GM23338 (cell line): Measurements from ENCODE around the gene ZNF638. TPM values are rescaled to one million over a fixed set of nuclear protein-coding genes. Genes with fewer than 3 reads are reported as not detected.

Experiments used
- ATAC-seq: fragments of 200-7000 bp; cut with Tn5 transposase; 3 replicates; pipeline ENCODE4 v1.9.1; 2020
- DNase-seq: peaks from one replicate; pipeline ENCODE4 v3.0.0-alpha.2; 2015; ENCODE audit warnings: low spot score
- H2AFZ ChIP-seq: fragments of 200-600 bp; sonication (generic); 2 replicates; pipeline ENCODE4 v1.8.0; 2016; ENCODE audit warnings: antibody characterized with exemption, mild to moderate bottlenecking, moderate library complexity
- H3F3A ChIP-seq: fragments of 200-600 bp; sonication (generic); replicated peaks from 2 replicates; pipeline ENCODE4 v1.8.0; 2017; ENCODE audit warnings: antibody characterized with exemption, mixed run types, low read depth
- H3K27ac ChIP-seq: fragments of 200-600 bp; sonication (generic); 2 replicates; pipeline ENCODE4 v1.6.1; 2016; ENCODE audit warnings: low read depth
- H3K27me3 ChIP-seq: fragments of 200-600 bp; sonication (generic); 2 replicates; pipeline ENCODE4 v1.8.0; 2016; ENCODE audit warnings: mild to moderate bottlenecking, mixed run types, moderate library complexity; ENCODE audit not compliant: insufficient read depth
- H3K36me3 ChIP-seq: fragments of 200-600 bp; sonication (generic); 2 replicates; pipeline ENCODE4 v1.8.0; 2016; ENCODE audit warnings: mild to moderate bottlenecking; ENCODE audit not compliant: insufficient read depth
- H3K4me1 ChIP-seq: fragments of 200-600 bp; sonication (generic); 2 replicates; pipeline ENCODE4 v1.8.0; 2016; ENCODE audit warnings: mild to moderate bottlenecking, moderate library complexity; ENCODE audit not compliant: insufficient read depth
- H3K4me2 ChIP-seq: fragments of 200-600 bp; sonication (generic); 2 replicates; pipeline ENCODE4 v1.7.1; 2017; ENCODE audit warnings: mixed run types
- H3K4me3 ChIP-seq: fragments of 200-600 bp; sonication (generic); 2 replicates; pipeline ENCODE4 v1.6.1; 2016; ENCODE audit warnings: mixed run types
- H3K79me2 ChIP-seq: fragments of 200-600 bp; sonication (generic); replicated peaks from 2 replicates; pipeline ENCODE4 v1.8.0; 2017; ENCODE audit warnings: mild to moderate bottlenecking; ENCODE audit not compliant: insufficient read depth
- H3K9me2 ChIP-seq: fragments of 200-600 bp; sonication (generic); 2 replicates; pipeline ENCODE4 v1.8.0; 2017; ENCODE audit not compliant: insufficient read depth
- H4K20me1 ChIP-seq: fragments of 200-600 bp; sonication (generic); replicated peaks from 2 replicates; pipeline ENCODE4 v1.8.0; 2017; ENCODE audit warnings: mild to moderate bottlenecking; ENCODE audit not compliant: insufficient read depth
- H3K27ac Mint-ChIP-seq: 2 replicates; pipeline ENCODE4 v1.8.0; 2020; ENCODE audit warnings: inconsistent platforms, mild to moderate bottlenecking, moderate library complexity, mixed read lengths
- H3K27me3 Mint-ChIP-seq: 3 replicates; pipeline ENCODE4 v1.8.0; 2022; ENCODE audit warnings: low read depth, mild to moderate bottlenecking, moderate library complexity, mixed read lengths, inconsistent platforms; ENCODE audit not compliant: insufficient read depth, poor library complexity
- H3K36me3 Mint-ChIP-seq: 3 replicates; pipeline ENCODE4 v1.8.0; 2021; ENCODE audit warnings: low read depth, mild to moderate bottlenecking, inconsistent platforms, moderate library complexity, mixed read lengths
- H3K4me1 Mint-ChIP-seq: 3 replicates; pipeline ENCODE4 v1.8.0; 2020; ENCODE audit warnings: mild to moderate bottlenecking, inconsistent platforms, mixed read lengths
- H3K4me3 Mint-ChIP-seq: 3 replicates; pipeline ENCODE4 v1.8.0; 2021; ENCODE audit warnings: moderate library complexity, mild to moderate bottlenecking, inconsistent platforms, mixed read lengths
- H3K9me3 Mint-ChIP-seq: 3 replicates; pipeline ENCODE4 v1.8.0; 2020; ENCODE audit warnings: moderate library complexity, mild to moderate bottlenecking, inconsistent platforms, mixed read lengths
- CREB1 ChIP-seq: fragments of 250-450 bp; sonication (Bioruptor Pico); IDR thresholded peaks from 2 replicates; pipeline ENCODE4 v1.5.0; 2020; ENCODE audit warnings: low read depth, mild to moderate bottlenecking, moderate library complexity
- EZH2 ChIP-seq: fragments of 200-600 bp; sonication (generic); IDR thresholded peaks from one replicate; pipeline ENCODE4 v1.8.0; 2017; ENCODE audit warnings: antibody characterized with exemption, mild to moderate bottlenecking, low read depth; ENCODE audit not compliant: unreplicated experiment
- EZH2phosphoT487 ChIP-seq: fragments of 200-600 bp; sonication (generic); IDR thresholded peaks from one replicate; pipeline ENCODE4 v1.8.1; 2018; ENCODE audit warnings: antibody characterized with exemption; ENCODE audit not compliant: unreplicated experiment
- JUNB ChIP-seq: IDR thresholded peaks from one replicate; pipeline ENCODE4 v1.6.1; 2016; ENCODE audit warnings: antibody characterized with exemption; ENCODE audit not compliant: unreplicated experiment
- NANOG ChIP-seq: IDR thresholded peaks from 2 replicates; pipeline ENCODE4 v1.6.1; 2016; ENCODE audit warnings: antibody characterized with exemption, borderline replicate concordance
- REST ChIP-seq: IDR thresholded peaks from one replicate; pipeline ENCODE4 v1.6.1; 2018; ENCODE audit warnings: antibody characterized with exemption; ENCODE audit not compliant: unreplicated experiment
- STAT1 ChIP-seq: IDR thresholded peaks from one replicate; pipeline ENCODE4 v1.6.1; 2016; ENCODE audit warnings: antibody characterized with exemption; ENCODE audit not compliant: unreplicated experiment
- ZNF114 ChIP-seq: fragments of 250-450 bp; sonication (Bioruptor Pico); IDR thresholded peaks from 2 replicates; pipeline ENCODE4 v1.5.0; 2020; ENCODE audit warnings: mild to moderate bottlenecking, moderate library complexity
- ZNF331 ChIP-seq: fragments of 250-450 bp; sonication (Bioruptor Pico); IDR thresholded peaks from 2 replicates; pipeline ENCODE4 v1.5.0; 2020; ENCODE audit warnings: low read depth, mild to moderate bottlenecking, moderate library complexity
- polyA plus RNA-seq: library from polyadenylated mRNA; unstranded; fragments of >200 nt; fragmentation: Nextera tagmentation; extraction: Ambion mirVana; gene quantifications from 2 replicates; pipeline ENCODE4 v1.2.1, GENCODE V29; 2016
- total RNA-seq: library from RNA; depleted of rRNA; stranded (reverse); fragments of >200 nt; shearing (Covaris generic); gene quantifications from 2 replicates; pipeline ENCODE4 v1.2.3, GENCODE V29; 2014
- TF ChIP-seq, protein P1 (sequence below): IDR thresholded peaks from 2 replicates; pipeline ENCODE4 v1.6.1; 2016; ENCODE audit warnings: antibody characterized with exemption
- TF ChIP-seq, protein P2 (sequence below), 2 experiments: fragments of 200-600 bp in 1 of 2; sonication (generic) in 1 of 2; conservative IDR thresholded peaks; 2 replicates each; pipeline versions ENCODE4 v1.5.1 to v1.6.1; 2016 to 2017; ENCODE audit warnings: antibody characterized with exemption in 2 of 2, low read depth in 2 of 2, mild to moderate bottlenecking in 2 of 2, moderate library complexity in 1 of 2

The ZNF638 gene
- total and polyA plus RNA-seq, 2 experiments from 2014 or later = 185 to 190 TPM

GRCh38 chr2:71446505-71446904 lies 114.9 kb downstream of the ZNF638 start:
- no peaks in the 10 kb centered on the region for H3K36me3 Mint-ChIP-seq
- 0 out of 2 replicates have a peak, but pooled peaks cover 5% of the 10 kb centered on the region for H3K27me3 ChIP-seq
- no peak overlapping the region for H3K27ac Mint-ChIP-seq

GRCh38 chr2:71449343-71449742 lies 117.8 kb downstream of the ZNF638 start:
- Histone ChIP-seq H3K36me3 (no peaks in the 10 kb centered on the region), H3K27me3 (peaks cover 27% of the 10 kb centered on the region), H4K20me1 (no peaks in the 10 kb centered on the region; the same call in none of the 2 replicates), H2AFZ (no peak overlapping the region), H3K9me2 (no peaks in the 10 kb centered on the region), H3K79me2 (no peaks in the 10 kb centered on the region), H3K4me3 (no peak overlapping the region), H3K27ac (no peak overlapping the region), H3K4me2 (no peak overlapping the region), H3K4me1 (peaks cover 17% of the 10 kb centered on the region), H3F3A (peaks cover 9% of the 10 kb centered on the region; the same call in 1 of the 2 replicates)
- Mint-ChIP-seq H3K9me3 (no peaks in the 10 kb centered on the region), H3K27me3 (peaks cover 17% of the 10 kb centered on the region), H3K4me3 (no peak overlapping the region), H3K4me1 (peaks cover 35% of the 10 kb centered on the region), H3K27ac (no peak overlapping the region), H3K36me3 (no peaks in the 10 kb centered on the region)
- TF ChIP-seq ZNF331 (CRISPR knock-in tag) (no peak), STAT1 (no peak), ZNF114 (no peak), CREB1 (CRISPR knock-in tag) (no peak), EZH2 (no peak), JUNB (no peak), REST (no peak), EZH2phosphoT487 (no peak), NANOG (no peak)
- TF ChIP-seq, protein P1, sequence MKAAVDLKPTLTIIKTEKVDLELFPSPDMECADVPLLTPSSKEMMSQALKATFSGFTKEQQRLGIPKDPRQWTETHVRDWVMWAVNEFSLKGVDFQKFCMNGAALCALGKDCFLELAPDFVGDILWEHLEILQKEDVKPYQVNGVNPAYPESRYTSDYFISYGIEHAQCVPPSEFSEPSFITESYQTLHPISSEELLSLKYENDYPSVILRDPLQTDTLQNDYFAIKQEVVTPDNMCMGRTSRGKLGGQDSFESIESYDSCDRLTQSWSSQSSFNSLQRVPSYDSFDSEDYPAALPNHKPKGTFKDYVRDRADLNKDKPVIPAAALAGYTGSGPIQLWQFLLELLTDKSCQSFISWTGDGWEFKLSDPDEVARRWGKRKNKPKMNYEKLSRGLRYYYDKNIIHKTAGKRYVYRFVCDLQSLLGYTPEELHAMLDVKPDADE = no peak
- TF ChIP-seq, protein P2, sequence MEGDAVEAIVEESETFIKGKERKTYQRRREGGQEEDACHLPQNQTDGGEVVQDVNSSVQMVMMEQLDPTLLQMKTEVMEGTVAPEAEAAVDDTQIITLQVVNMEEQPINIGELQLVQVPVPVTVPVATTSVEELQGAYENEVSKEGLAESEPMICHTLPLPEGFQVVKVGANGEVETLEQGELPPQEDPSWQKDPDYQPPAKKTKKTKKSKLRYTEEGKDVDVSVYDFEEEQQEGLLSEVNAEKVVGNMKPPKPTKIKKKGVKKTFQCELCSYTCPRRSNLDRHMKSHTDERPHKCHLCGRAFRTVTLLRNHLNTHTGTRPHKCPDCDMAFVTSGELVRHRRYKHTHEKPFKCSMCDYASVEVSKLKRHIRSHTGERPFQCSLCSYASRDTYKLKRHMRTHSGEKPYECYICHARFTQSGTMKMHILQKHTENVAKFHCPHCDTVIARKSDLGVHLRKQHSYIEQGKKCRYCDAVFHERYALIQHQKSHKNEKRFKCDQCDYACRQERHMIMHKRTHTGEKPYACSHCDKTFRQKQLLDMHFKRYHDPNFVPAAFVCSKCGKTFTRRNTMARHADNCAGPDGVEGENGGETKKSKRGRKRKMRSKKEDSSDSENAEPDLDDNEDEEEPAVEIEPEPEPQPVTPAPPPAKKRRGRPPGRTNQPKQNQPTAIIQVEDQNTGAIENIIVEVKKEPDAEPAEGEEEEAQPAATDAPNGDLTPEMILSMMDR (conservative IDR thresholded peaks at IDR 0.05; ENCODE audit: low read depth in 2 of 2) = no peak
- ATAC-seq (no peak), DNase-seq (no peak)

More at GRCh38 chr2:71446505-71446904, 114.9 kb downstream of the ZNF638 start:
- H3K9me3 Mint-ChIP-seq = no peaks in the 10 kb centered on the region
- no peak for DNase-seq
- Histone ChIP-seq H3K9me2 (no peaks in the 10 kb centered on the region), H3K4me1 (no peaks in the 10 kb centered on the region), H3K27ac (no peak overlapping the region), H3K79me2 (no peaks in the 10 kb centered on the region), H3K4me3 (no peak overlapping the region), H4K20me1 (no peaks in the 10 kb centered on the region; the same call in 1 of the 2 replicates), H3K36me3 (no peaks in the 10 kb centered on the region), H3F3A (0 out of 2 replicates have a peak, but pooled peaks cover 3% of the 10 kb centered on the region), H3K4me2 (no peak overlapping the region), H2AFZ (no peak overlapping the region)
- peaks cover 19% of the 10 kb centered on the region for H3K4me1 Mint-ChIP-seq
- H3K4me3 Mint-ChIP-seq = no peak overlapping the region
- H3K27me3 Mint-ChIP-seq = peaks cover 3% of the 10 kb centered on the region
- TF ChIP-seq, protein P2 (conservative IDR thresholded peaks at IDR 0.05; ENCODE audit: low read depth in 2 of 2) = no peak
- TF ChIP-seq CREB1 (CRISPR knock-in tag) = no peak
- ATAC-seq = no peak
